HG02642 (cell line): ENCODE data around the gene SYNPO.

Experiments
- ATAC-seq: cut with Tn5 transposase; IDR thresholded peaks from one replicate; pipeline ENCODE4 v1.9.1; 2021; ENCODE audit warnings: mild to moderate bottlenecking; ENCODE audit not compliant: unreplicated experiment, poor library complexity

SYNPO gene

GRCh38 chr5:150640311-150641005 is at the start of gene SYNPO:
Gene SYNPO (plus strand): TSS chr5:150640660. CDS start chr5:150648276, 7,616 bp downstream.
- ATAC-seq = no peak

GRCh38 chr5:150590979-150591695 is 49.3 kb upstream of the SYNPO start:
- no peak for ATAC-seq

- ATAC-seq = no peak
These were observed 46.9 kb upstream of the SYNPO start for GRCh38 chr5:150593593-150593992.

- no peak for ATAC-seq
These were observed 46.5 kb upstream of the SYNPO start for GRCh38 chr5:150593996-150594395.

GRCh38 chr5:150595466-150596031 is 44.9 kb upstream of the SYNPO start:
- ATAC-seq = no peak

GRCh38 chr5:150596313-150596712 is 44.1 kb upstream of the SYNPO start:
- ATAC-seq = no peak

- no peak for ATAC-seq
These were observed 43.6 kb upstream of the SYNPO start for GRCh38 chr5:150596826-150597225.

GRCh38 chr5:150598006-150598405 is 42.5 kb upstream of the SYNPO start:
- ATAC-seq = no peak

GRCh38 chr5:150598821-150599273 is 41.6 kb upstream of the SYNPO start:
- ATAC-seq = no peak

GRCh38 chr5:150599281-150599680 is 41.2 kb upstream of the SYNPO start:
- no peak for ATAC-seq

- no peak for ATAC-seq
These were observed 40.4 kb upstream of the SYNPO start for GRCh38 chr5:150599917-150600511.

- no peak for ATAC-seq
These were observed 39.6 kb upstream of the SYNPO start for GRCh38 chr5:150600616-150601490.

- no peak for ATAC-seq
These were observed 38.7 kb upstream of the SYNPO start for GRCh38 chr5:150601491-150602345.

- no peak for ATAC-seq
These were observed 37.4 kb upstream of the SYNPO start for GRCh38 chr5:150603052-150603451.

GRCh38 chr5:150603491-150603890 is 37.0 kb upstream of the SYNPO start:
- ATAC-seq = no peak

GRCh38 chr5:150604010-150604409 is 36.5 kb upstream of the SYNPO start:
- no peak for ATAC-seq

- no peak for ATAC-seq
These were observed 35.5 kb upstream of the SYNPO start for GRCh38 chr5:150604894-150605440.

- no peak for ATAC-seq
These were observed 34.9 kb upstream of the SYNPO start for GRCh38 chr5:150605546-150605945.

GRCh38 chr5:150606476-150606875 is 34.0 kb upstream of the SYNPO start:
- ATAC-seq = no peak
